HG03469 (cell line): Measurements from ENCODE around the gene OGA.

ENCODE experiments used
- ATAC-seq: cut with Tn5 transposase; IDR thresholded peaks from one replicate; pipeline ENCODE4 v1.9.1; 2021; ENCODE audit warnings: mild to moderate bottlenecking, moderate library complexity, moderate number of reproducible peaks; ENCODE audit not compliant: unreplicated experiment

Gene OGA

GRCh38 chr10:101762736-101763135 is 55.5 kb downstream of the OGA start:
- no peak for ATAC-seq

- ATAC-seq, result no peak
These were observed 57.0 kb downstream of the OGA start for GRCh38 chr10:101761226-101761625.

GRCh38 chr10:101760510-101760909 is 57.7 kb downstream of the OGA start:
- ATAC-seq, result no peak

- ATAC-seq, result no peak
These were observed 58.7 kb downstream of the OGA start for GRCh38 chr10:101759309-101760247.

- no peak for ATAC-seq
These were observed 59.4 kb downstream of the OGA start for GRCh38 chr10:101758858-101759257.

- no peak for ATAC-seq
These were observed 66.0 kb downstream of the OGA start for GRCh38 chr10:101752241-101752640.

- ATAC-seq, result no peak
These were observed 68.9 kb downstream of the OGA start for GRCh38 chr10:101749047-101750016.

GRCh38 chr10:101748496-101748895 is 69.7 kb downstream of the OGA start:
- ATAC-seq, result no peak

- no peak for ATAC-seq
These were observed 73.1 kb downstream of the OGA start for GRCh38 chr10:101745074-101745696.

- ATAC-seq, result no peak
These were observed 74.0 kb downstream of the OGA start for GRCh38 chr10:101744267-101744666.

GRCh38 chr10:101741938-101742337 is 76.3 kb downstream of the OGA start:
- no peak for ATAC-seq

- ATAC-seq, result no peak
These were observed 81.6 kb downstream of the OGA start for GRCh38 chr10:101736666-101737065.
